WERI-Rb-1 (cell line): ENCODE data around the gene TMEM134.
"Not testable (repeated sequence)": the region's sequence is repeated elsewhere in the genome, so short reads cannot be mapped to it uniquely, and the experiment has no call there.

Source experiments
- DNase-seq: peaks from one replicate; pipeline ENCODE4 v3.0.0-alpha.2; 2020
- H3K27ac ChIP-seq: fragments of 250-450 bp; sonication (Bioruptor Pico); 2 replicates; pipeline ENCODE4 v1.5.1; 2020; ENCODE audit warnings: mild to moderate bottlenecking, moderate library complexity
- H3K27me3 ChIP-seq: fragments of 250-450 bp; sonication (Bioruptor Pico); 2 replicates; pipeline ENCODE4 v1.5.1; 2021; ENCODE audit warnings: mild to moderate bottlenecking, low read depth, moderate library complexity; ENCODE audit not compliant: insufficient read depth, severe bottlenecking
- H3K36me3 ChIP-seq: fragments of 250-450 bp; sonication (Bioruptor Pico); 2 replicates; pipeline ENCODE4 v1.5.1; 2020; ENCODE audit warnings: mild to moderate bottlenecking, moderate library complexity
- H3K4me3 ChIP-seq: 2 replicates; pipeline ENCODE4 v1.5.1; 2011; ENCODE audit warnings: low read depth, mild to moderate bottlenecking, control low read depth, low read length
- H3K9me3 ChIP-seq: fragments of 250-450 bp; sonication (Bioruptor Pico); 2 replicates; pipeline ENCODE4 v1.5.1; 2021; ENCODE audit warnings: mild to moderate bottlenecking, moderate library complexity; ENCODE audit not compliant: severe bottlenecking
- TF ChIP-seq, protein P1 (sequence below): IDR thresholded peaks from 2 replicates; pipeline ENCODE4 v1.5.1; 2011; ENCODE audit warnings: low read depth, mild to moderate bottlenecking, control low read depth, inconsistent platforms, low read length

TMEM134 gene

DNA sequence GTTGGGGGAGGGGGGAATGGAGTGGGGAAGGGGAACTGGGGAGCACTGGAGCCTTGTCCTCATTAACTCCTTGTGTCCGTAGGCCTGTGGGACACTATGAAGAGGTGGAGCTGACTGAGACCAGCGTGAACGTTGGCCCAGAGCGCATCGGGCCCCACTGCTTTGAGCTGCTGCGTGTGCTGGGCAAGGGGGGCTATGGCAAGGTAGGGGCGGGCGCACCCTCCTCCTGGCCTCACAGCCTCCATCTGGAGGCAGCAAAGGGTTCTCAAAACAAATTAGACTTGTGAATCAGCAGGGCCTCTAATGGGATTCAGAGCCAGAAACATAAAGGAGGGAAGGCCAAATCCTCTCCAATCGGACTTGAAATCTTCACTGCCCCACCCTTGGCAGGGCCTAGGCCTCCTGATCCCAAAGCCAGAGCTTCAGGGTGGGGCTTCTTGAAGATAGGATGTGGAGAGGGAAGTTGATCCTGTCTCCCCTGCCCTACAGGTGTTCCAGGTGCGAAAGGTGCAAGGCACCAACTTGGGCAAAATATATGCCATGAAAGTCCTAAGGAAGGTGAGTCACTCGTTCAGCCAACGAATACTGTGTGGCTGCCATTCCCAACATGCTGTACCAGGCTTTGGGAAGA is 39.9 kb downstream of the TMEM134 start:
- TF ChIP-seq, protein P1, sequence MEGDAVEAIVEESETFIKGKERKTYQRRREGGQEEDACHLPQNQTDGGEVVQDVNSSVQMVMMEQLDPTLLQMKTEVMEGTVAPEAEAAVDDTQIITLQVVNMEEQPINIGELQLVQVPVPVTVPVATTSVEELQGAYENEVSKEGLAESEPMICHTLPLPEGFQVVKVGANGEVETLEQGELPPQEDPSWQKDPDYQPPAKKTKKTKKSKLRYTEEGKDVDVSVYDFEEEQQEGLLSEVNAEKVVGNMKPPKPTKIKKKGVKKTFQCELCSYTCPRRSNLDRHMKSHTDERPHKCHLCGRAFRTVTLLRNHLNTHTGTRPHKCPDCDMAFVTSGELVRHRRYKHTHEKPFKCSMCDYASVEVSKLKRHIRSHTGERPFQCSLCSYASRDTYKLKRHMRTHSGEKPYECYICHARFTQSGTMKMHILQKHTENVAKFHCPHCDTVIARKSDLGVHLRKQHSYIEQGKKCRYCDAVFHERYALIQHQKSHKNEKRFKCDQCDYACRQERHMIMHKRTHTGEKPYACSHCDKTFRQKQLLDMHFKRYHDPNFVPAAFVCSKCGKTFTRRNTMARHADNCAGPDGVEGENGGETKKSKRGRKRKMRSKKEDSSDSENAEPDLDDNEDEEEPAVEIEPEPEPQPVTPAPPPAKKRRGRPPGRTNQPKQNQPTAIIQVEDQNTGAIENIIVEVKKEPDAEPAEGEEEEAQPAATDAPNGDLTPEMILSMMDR = no peak
- H3K36me3 ChIP-seq = peaks cover 47% of the 10 kb centered on the region
- no peaks in the 10 kb centered on the region for H3K27me3 ChIP-seq
- DNase-seq = no peak
- peak overlapping the region; percentile 79; the same call in 1 of the 2 replicates for H3K27ac ChIP-seq
- H3K4me3 ChIP-seq = peak overlapping the region; percentile 81
- no peaks in the 10 kb centered on the region for H3K9me3 ChIP-seq

DNA sequence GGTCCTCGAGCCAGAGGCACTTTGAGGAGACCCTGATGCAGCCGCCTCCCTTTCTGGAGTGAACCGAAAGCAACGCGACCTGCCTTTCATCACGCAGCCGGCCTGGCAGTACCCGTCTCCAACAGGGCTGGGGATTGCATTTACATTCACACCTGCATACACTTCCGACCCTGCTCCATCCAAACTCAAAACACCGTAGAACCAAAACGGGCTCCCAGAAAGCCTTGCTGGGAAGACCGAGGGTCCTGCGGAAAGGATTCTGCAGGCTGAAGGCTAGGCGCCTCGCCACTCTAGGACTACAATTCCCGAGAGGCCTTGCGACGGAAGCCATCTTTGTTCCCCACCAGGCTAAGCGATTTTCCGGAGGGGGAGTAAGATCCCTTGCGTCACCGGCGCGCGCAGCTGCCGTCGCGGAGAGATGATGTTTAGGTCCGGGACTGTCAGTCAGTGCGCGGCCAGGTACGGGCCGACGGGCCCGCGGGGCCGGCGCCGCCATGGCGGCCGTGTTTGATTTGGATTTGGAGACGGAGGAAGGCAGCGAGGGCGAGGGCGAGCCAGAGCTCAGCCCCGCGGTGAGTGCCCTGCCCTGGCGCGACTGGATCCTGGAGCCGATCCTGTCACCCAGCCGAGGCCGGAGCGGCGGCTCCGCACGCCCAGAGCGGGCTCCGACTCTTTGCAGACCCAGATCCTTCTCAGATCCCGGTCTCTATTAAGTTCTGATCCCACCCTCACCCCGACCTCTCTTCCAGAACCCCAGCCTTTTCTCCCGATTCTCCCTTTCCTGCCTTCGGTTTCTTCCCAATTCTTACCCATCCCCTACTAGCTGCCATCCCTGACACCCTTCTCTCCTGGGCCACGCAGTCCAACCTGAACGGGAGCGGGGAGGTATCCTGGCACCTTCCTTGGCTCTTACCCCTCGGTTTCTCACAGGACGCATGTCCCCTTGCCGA is 40.7 kb downstream of the TMEM134 start, which contains the start of gene RPS6KB2:
Gene RPS6KB2, plus strand, starts transcription at position 443 of the 950 bp plus-strand sequence. Its CDS starts 52 bp downstream, at position 495.
- DNase-seq = peak; percentile 98
- peak within 1 kb of the TSS; percentile 81 for H3K4me3 ChIP-seq
- H3K9me3 ChIP-seq = no peaks in the 10 kb centered on the region
- TF ChIP-seq, protein P1 = no peak
- H3K27ac ChIP-seq = peak within 1 kb of the TSS; percentile 79
- no peaks in the 10 kb centered on the region for H3K27me3 ChIP-seq
- H3K36me3 ChIP-seq = peaks cover 38% of the 10 kb centered on the region

DNA sequence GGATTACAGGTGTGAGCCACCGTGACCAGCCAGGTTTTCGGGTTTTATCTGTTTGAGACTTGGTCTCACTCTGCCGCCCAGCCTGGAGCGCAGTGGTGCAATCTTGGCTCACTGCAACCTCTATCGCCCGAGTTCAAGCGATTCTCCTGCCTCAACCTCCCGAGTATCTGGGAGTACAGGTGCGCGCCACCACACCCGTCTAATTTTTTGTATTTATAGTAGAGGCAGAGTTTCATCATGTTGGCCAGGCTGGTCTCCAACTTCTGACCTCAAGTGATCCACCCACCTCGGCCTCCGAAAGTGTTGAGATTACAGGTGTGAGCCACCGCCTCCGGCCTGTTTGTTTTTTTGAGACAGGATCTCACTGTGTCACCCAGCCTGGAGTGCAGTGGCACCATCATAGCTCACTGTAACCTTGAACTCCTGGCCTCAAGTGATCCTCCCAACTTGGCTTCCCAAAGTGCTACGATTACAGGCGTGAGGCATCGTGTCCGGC is 41.6 kb downstream of the TMEM134 start:
- H3K27me3 ChIP-seq, H3K4me3 ChIP-seq: not testable (repeated sequence)
- H3K27ac ChIP-seq = peak overlapping the region; percentile 79; the same call in 1 of the 2 replicates

DNA sequence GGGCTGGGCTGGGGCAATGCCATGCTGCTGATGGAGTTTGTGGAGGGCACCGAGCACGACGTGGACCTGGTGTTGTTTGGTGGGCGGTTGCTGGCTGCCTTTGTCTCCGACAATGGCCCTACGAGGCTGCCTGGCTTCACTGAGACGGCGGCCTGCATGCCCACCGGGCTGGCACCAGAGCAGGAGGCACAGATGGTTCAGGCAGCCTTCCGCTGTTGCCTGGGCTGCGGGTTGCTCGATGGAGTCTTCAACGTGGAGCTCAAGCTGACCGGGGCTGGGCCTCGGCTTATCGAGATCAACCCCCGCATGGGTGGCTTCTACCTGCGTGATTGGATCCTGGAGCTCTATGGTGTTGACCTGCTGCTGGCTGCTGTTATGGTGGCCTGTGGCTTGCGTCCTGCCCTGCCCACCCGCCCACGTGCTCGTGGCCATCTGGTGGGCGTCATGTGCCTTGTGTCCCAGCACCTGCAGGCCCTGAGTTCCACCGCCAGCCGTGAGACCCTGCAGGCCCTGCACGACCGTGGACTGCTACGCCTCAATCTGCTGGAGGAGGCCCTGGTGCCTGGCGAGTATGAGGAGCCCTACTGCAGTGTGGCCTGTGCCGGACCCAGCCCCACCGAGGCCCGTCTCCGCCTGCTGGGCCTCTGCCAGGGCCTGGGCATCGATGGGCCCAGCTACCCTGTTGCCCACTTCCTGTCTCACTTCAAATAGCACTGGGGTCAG is 45.0 kb downstream of the TMEM134 start:
- Histone ChIP-seq H3K27me3 (no peaks in the 10 kb centered on the region), H3K27ac (peak overlapping the region; percentile 60), H3K36me3 (no peaks in the 10 kb centered on the region), H3K4me3 (no peak overlapping the region), H3K9me3 (no peaks in the 10 kb centered on the region)
- TF ChIP-seq, protein P1 = no peak
- DNase-seq = no peak

More for the DNA sequence above, 41.6 kb downstream of the TMEM134 start:
- H3K36me3 ChIP-seq = peaks cover 29% of the 10 kb centered on the region
- not testable (repeated sequence) for DNase-seq, H3K9me3 ChIP-seq

DNA sequence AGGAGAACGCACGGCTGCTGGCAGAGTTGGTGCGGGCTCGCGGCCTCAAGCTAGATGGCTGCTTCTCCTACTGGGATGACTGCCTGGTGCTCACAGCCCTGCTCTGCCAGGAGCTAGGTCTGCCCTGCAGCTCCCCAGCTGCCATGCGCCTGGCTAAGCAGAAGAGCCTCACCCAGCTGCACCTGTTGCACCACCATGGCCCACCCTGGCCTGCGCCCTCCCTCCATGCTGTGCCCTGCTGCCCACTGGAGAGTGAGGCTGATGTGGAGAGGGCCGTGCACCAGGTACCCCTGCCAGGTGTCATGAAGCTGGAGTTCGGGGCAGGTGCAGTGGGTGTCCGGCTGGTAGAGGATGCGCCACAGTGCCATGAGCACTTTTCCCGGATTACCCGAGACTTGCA is 45.6 kb downstream of the TMEM134 start:
- Histone ChIP-seq H3K36me3 (no peaks in the 10 kb centered on the region), H3K27me3 (no peaks in the 10 kb centered on the region), H3K4me3 (no peak overlapping the region), H3K9me3 (no peaks in the 10 kb centered on the region), H3K27ac (no peak overlapping the region; the same call in 1 of the 2 replicates)
- no peak for DNase-seq
- TF ChIP-seq, protein P1 = no peak
